HG03045 (cell line): ENCODE data around the gene BACH1.
"Not testable (repeated sequence)": the region's sequence is repeated elsewhere in the genome, so short reads cannot be mapped to it uniquely, and the experiment has no call there.

Source experiments
- ATAC-seq: cut with Tn5 transposase; IDR thresholded peaks from one replicate; pipeline ENCODE4 v1.9.1; 2021; ENCODE audit warnings: mild to moderate bottlenecking, moderate library complexity; ENCODE audit not compliant: unreplicated experiment

The BACH1 gene

GRCh38 chr21:29342363-29342957 is 43.7 kb downstream of the BACH1 start:
- ATAC-seq = no peak

GRCh38 chr21:29343519-29343918 is 44.8 kb downstream of the BACH1 start:
- ATAC-seq = no peak

GRCh38 chr21:29346281-29346680 is 47.6 kb downstream of the BACH1 start:
- no peak for ATAC-seq

GRCh38 chr21:29346771-29347170 is 48.0 kb downstream of the BACH1 start:
- no peak for ATAC-seq

- ATAC-seq = no peak
These were observed 48.6 kb downstream of the BACH1 start for GRCh38 chr21:29347274-29347681.

GRCh38 chr21:29349702-29350101 is 51.0 kb downstream of the BACH1 start:
- ATAC-seq = no peak

- no peak for ATAC-seq
These were observed 51.6 kb downstream of the BACH1 start for GRCh38 chr21:29350246-29350779.

GRCh38 chr21:29351691-29352090 is 53.0 kb downstream of the BACH1 start:
- ATAC-seq = no peak

- ATAC-seq = not testable (repeated sequence)
These were observed 56.5 kb downstream of the BACH1 start for GRCh38 chr21:29355043-29355710.

- ATAC-seq = not testable (repeated sequence)
These were observed 57.6 kb downstream of the BACH1 start for GRCh38 chr21:29356291-29356690.

GRCh38 chr21:29356810-29357209 is 58.1 kb downstream of the BACH1 start:
- ATAC-seq = not testable (repeated sequence)

- ATAC-seq = no peak
These were observed 61.0 kb downstream of the BACH1 start for GRCh38 chr21:29359718-29360117.

- no peak for ATAC-seq
These were observed 62.4 kb downstream of the BACH1 start for GRCh38 chr21:29360799-29361765.

GRCh38 chr21:29362758-29363157 is 64.0 kb downstream of the BACH1 start:
- ATAC-seq = no peak

- ATAC-seq = no peak
These were observed 67.0 kb downstream of the BACH1 start for GRCh38 chr21:29365661-29366265.

GRCh38 chr21:29366532-29366931 is 67.8 kb downstream of the BACH1 start:
- ATAC-seq = no peak

- no peak for ATAC-seq
These were observed 68.6 kb downstream of the BACH1 start for GRCh38 chr21:29367335-29367734.

GRCh38 chr21:29368906-29369305 is 70.2 kb downstream of the BACH1 start:
- ATAC-seq = no peak

- no peak for ATAC-seq
These were observed 72.7 kb downstream of the BACH1 start for GRCh38 chr21:29371464-29371863.

- ATAC-seq = peak; percentile 68
These were observed 73.5 kb downstream of the BACH1 start for GRCh38 chr21:29372063-29372802.
